Endothelial cell of umbilical vein (primary cell): Measurements from ENCODE around the gene ATG10. TPM values are rescaled to one million over a fixed set of nuclear protein-coding genes. Genes with fewer than 3 reads are reported as not detected.

Source experiments
- BruUV-seq: library from RNA; stranded (reverse); fragments of 400-500 nt; replicated peaks from 2 replicates; lab custom pipeline; 2021; lab: Mats Ljungman, UMichigan
- CTCF ChIA-PET: fragments of 300-600, 350-600 bp; sonication (Branson Sonifier 250); formaldehyde crosslinking; loops from one replicate; lab custom pipeline; 2021; ENCODE audit warnings: antibody characterized with exemption, inconsistent platforms; lab: Charles Lee
- POLR2A ChIA-PET: fragments of 300-600, 350-600 bp; sonication (Branson Sonifier 250); formaldehyde crosslinking; loops from one replicate; lab custom pipeline; 2021; ENCODE audit warnings: antibody characterized with exemption, inconsistent platforms; lab: Charles Lee
- DNase-seq: peaks from one replicate; pipeline ENCODE4 v3.0.0-alpha.2; 2011; ENCODE audit warnings: low read depth, low spot score
- FAIRE-seq: peaks from 2 replicates; lab custom pipeline; 2011; peaks lifted over from hg19 to GRCh38; lab: Jason Lieb, UNC
- H2AFZ ChIP-seq: 2 replicates; pipeline ENCODE4 v1.6.0; 2012; ENCODE audit warnings: low read depth, low read length, control low read depth, inconsistent platforms
- H3K27ac ChIP-seq: 2 replicates; pipeline ENCODE4 v1.5.1; 2011; ENCODE audit warnings: low read depth, mild to moderate bottlenecking, control low read depth, low read length, moderate library complexity; ENCODE audit not compliant: insufficient read depth
- H3K27me3 ChIP-seq, 2 experiments: 2 replicates each; pipeline versions ENCODE4 v1.6.0 to v1.6.1; 2011; ENCODE audit warnings: low read length in 2 of 2, mixed read lengths in 1 of 2; ENCODE audit not compliant: control insufficient read depth in 2 of 2, insufficient read depth in 2 of 2
- H3K36me3 ChIP-seq, 2 experiments: 2 replicates in 1 of 2; 3 replicates in 1 of 2; pipeline ENCODE4 v1.5.1; 2011; ENCODE audit warnings: low read length in 2 of 2, mild to moderate bottlenecking in 1 of 2, moderate library complexity in 1 of 2; ENCODE audit not compliant: control insufficient read depth in 2 of 2, insufficient read depth in 2 of 2; ENCODE audit errors: extremely low read depth in 1 of 2
- H3K4me1 ChIP-seq: 3 replicates; pipeline ENCODE4 v1.5.1; 2011; ENCODE audit warnings: mild to moderate bottlenecking, low read length; ENCODE audit not compliant: control insufficient read depth, insufficient read depth; ENCODE audit errors: extremely low read depth
- H3K4me2 ChIP-seq: 2 replicates; pipeline ENCODE4 v1.6.1; 2011; ENCODE audit warnings: low read length, control low read depth, mixed read lengths; ENCODE audit not compliant: insufficient read depth
- H3K4me3 ChIP-seq, 3 experiments: fragments of 200-600 bp in 1 of 3; sonication (generic), shearing (Covaris generic) in 1 of 3; replicated peaks in 1 of 3; 2 replicates each; pipeline ENCODE4 v1.5.1; 2011 to 2016; ENCODE audit warnings: control low read depth in 3 of 3, low read length in 3 of 3, mild to moderate bottlenecking in 2 of 3, inconsistent platforms in 1 of 3, low read depth in 1 of 3, moderate library complexity in 1 of 3; ENCODE audit not compliant: insufficient read depth in 1 of 3
- H3K79me2 ChIP-seq: 2 replicates; pipeline ENCODE4 v1.6.0; 2012; ENCODE audit warnings: low read length, inconsistent platforms; ENCODE audit not compliant: control insufficient read depth, insufficient read depth
- H3K9ac ChIP-seq: replicated peaks from 2 replicates; pipeline ENCODE3; 2011; ENCODE audit warnings: low read length, control low read depth; ENCODE audit not compliant: insufficient read depth; ENCODE audit errors: extremely low read depth
- H3K9me1 ChIP-seq: replicated peaks from 3 replicates; pipeline ENCODE4 v1.6.0; 2011; ENCODE audit warnings: mild to moderate bottlenecking, low read length; ENCODE audit not compliant: control insufficient read depth, insufficient read depth; ENCODE audit errors: extremely low read depth
- H3K9me3 ChIP-seq: replicated peaks from 2 replicates; pipeline ENCODE4 v1.5.1; 2012; ENCODE audit warnings: low read length, inconsistent platforms; ENCODE audit not compliant: control insufficient read depth, insufficient read depth
- H4K20me1 ChIP-seq: replicated peaks from 2 replicates; pipeline ENCODE3; 2011; ENCODE audit warnings: mild to moderate bottlenecking, low read length; ENCODE audit not compliant: control insufficient read depth, insufficient read depth; ENCODE audit errors: extremely low read depth
- CTCF ChIP-seq, 2 donors: IDR thresholded peaks; 1 replicate in 1 of 2; 2 replicates in 1 of 2; pipeline ENCODE4 v1.5.1; 2011; ENCODE audit warnings: low read length in 2 of 2, mild to moderate bottlenecking in 2 of 2, moderate library complexity in 2 of 2, control low read depth in 1 of 2, inconsistent platforms in 1 of 2, low read depth in 1 of 2; ENCODE audit not compliant: insufficient read depth in 1 of 2; ENCODE audit errors: extremely low read depth in 1 of 2
- EZH2 ChIP-seq: IDR thresholded peaks from 2 replicates; pipeline ENCODE4 v1.6.1; 2012; ENCODE audit warnings: borderline replicate concordance, low read depth, mild to moderate bottlenecking, moderate library complexity, low read length, inconsistent platforms; ENCODE audit not compliant: severe bottlenecking
- FOS ChIP-seq: IDR thresholded peaks from 2 replicates; pipeline ENCODE4 v1.6.1; 2011; ENCODE audit warnings: mild to moderate bottlenecking, low read length, moderate library complexity, borderline replicate concordance; ENCODE audit not compliant: insufficient read depth
- GATA2 ChIP-seq: IDR thresholded peaks from 2 replicates; pipeline ENCODE4 v1.7.0; 2011; ENCODE audit warnings: low read depth, mild to moderate bottlenecking, moderate library complexity, mixed read lengths, low read length; ENCODE audit not compliant: insufficient read length, insufficient read depth
- JUN ChIP-seq: IDR thresholded peaks from 2 replicates; pipeline ENCODE4 v1.6.1; 2011; ENCODE audit warnings: borderline replicate concordance, low read depth; ENCODE audit not compliant: insufficient read length, insufficient read depth
- MAX ChIP-seq: IDR thresholded peaks from 2 replicates; pipeline ENCODE4 v1.6.1; 2011; ENCODE audit not compliant: insufficient read depth, insufficient read length
- MYC ChIP-seq: IDR thresholded peaks from one replicate; pipeline ENCODE4 v1.6.1; 2011; ENCODE audit warnings: mild to moderate bottlenecking, low read depth, low read length
- POLR2A ChIP-seq: IDR thresholded peaks from 2 replicates; pipeline ENCODE4 v1.6.1; 2012; ENCODE audit warnings: low read depth, mild to moderate bottlenecking, control low read depth, low read length
- POLR2AphosphoS5 ChIP-seq: IDR thresholded peaks from 2 replicates; pipeline ENCODE4 v1.6.1; 2012; ENCODE audit warnings: low read depth, mild to moderate bottlenecking, control low read depth, low read length, moderate library complexity; ENCODE audit not compliant: insufficient read depth
- dilution Hi-C: fragments of 300-500 bp; cut with MboI; formaldehyde crosslinking; loops from one replicate; pipeline ENCODE4 v1.15.0; 2019; ENCODE audit warnings: low sequenced_read_pairs; ENCODE audit not compliant: extremely low pct_ligation_motif_present
- intact Hi-C: fragments of 100-400 bp; cut with micrococcal nuclease; formaldehyde crosslinking; loops from one replicate; pipeline ENCODE4 v1.10.0; 2022
- polyA plus RNA-seq, 4 experiments: library from polyadenylated mRNA; depleted of rRNA in 3 of 4; stranded (reverse) in 3 of 4; unstranded in 1 of 4; fragments of >200 nt; gene quantifications; 2 replicates each; pipeline versions ENCODE4 v1.2.1 to v1.2.3, GENCODE V29; 2011 to 2012; ENCODE audit warnings: missing spikeins in 1 of 4
- total RNA-seq: library from RNA; stranded (reverse); gene quantifications from 2 replicates; pipeline ENCODE4 v1.2.3, GENCODE V29; 2021

The ATG10 gene
- total and polyA plus RNA-seq, 2 donors (not counting 3 experiments of a cell fraction or from before 2014, with no cell fraction given): 1.6 to 3.9 TPM

- POLR2A ChIA-PET: no interaction called here
- Histone ChIP-seq H3K27me3 (no peaks in the 10 kb centered on the region), H3K4me3 (no peak overlapping the region), H3K79me2 (no peaks in the 10 kb centered on the region), H3K27ac (no peak overlapping the region), H3K36me3 (no peaks in the 10 kb centered on the region), H2AFZ (no peak overlapping the region), H4K20me1 (no peaks in the 10 kb centered on the region), H3K9me3 (no peaks in the 10 kb centered on the region), H3K4me1 (no peaks in the 10 kb centered on the region), H3K4me2 (no peak overlapping the region), H3K9ac (no peak overlapping the region), H3K9me1 (no peaks in the 10 kb centered on the region)
- CTCF ChIA-PET: no interaction called here
- no TSS peak for BruUV-seq
- TF ChIP-seq GATA2 (no peak), CTCF (IDR thresholded peaks at IDR 0.05; ENCODE audit: extremely low read depth in 1 of 2, insufficient read depth in 1 of 2, low read depth in 1 of 2, low read length in 2 of 2) (no peak), EZH2 (no peak), POLR2AphosphoS5 (no peak), POLR2A (no peak), MAX (no peak), FOS (no peak), MYC (no peak), JUN (no peak)
- dilution Hi-C loops (no loop called here), intact Hi-C loops (no loop called here)
- DNase-seq (no peak), FAIRE-seq (no peak)
Measured at GRCh38 chr5:82072138-82072537, 100.3 kb downstream of the ATG10 start.
